Inferior parietal cortex (tissue), 1 donor: ENCODE results near the gene GAD2.

Experiments
- DNase-seq: peaks from one replicate; pipeline ENCODE4 v3.0.0-alpha.2; 2016; ENCODE audit errors: extremely low spot score

The GAD2 gene

GRCh38 chr10:26221541-26221940 lies 5.0 kb downstream of the GAD2 start:
- DNase-seq, result no peak

- no peak for DNase-seq
These were observed 6.0 kb downstream of the GAD2 start for GRCh38 chr10:26222563-26222962.

- DNase-seq, result no peak
These were observed 8.7 kb downstream of the GAD2 start for GRCh38 chr10:26225322-26225721.

- no peak for DNase-seq
These were observed 11.2 kb downstream of the GAD2 start for GRCh38 chr10:26227786-26228185.

GRCh38 chr10:26232174-26232573 lies 15.6 kb downstream of the GAD2 start:
- DNase-seq, result no peak

GRCh38 chr10:26235761-26236160 lies 19.2 kb downstream of the GAD2 start:
- no peak for DNase-seq

GRCh38 chr10:26238378-26238777 lies 21.8 kb downstream of the GAD2 start:
- no peak for DNase-seq

GRCh38 chr10:26242706-26243350 lies 26.3 kb downstream of the GAD2 start:
- no peak for DNase-seq

GRCh38 chr10:26243351-26243720 lies 26.8 kb downstream of the GAD2 start:
- DNase-seq, result no peak

- DNase-seq, result no peak
These were observed 33.1 kb downstream of the GAD2 start for GRCh38 chr10:26249681-26250080.

GRCh38 chr10:26251925-26252324 lies 35.4 kb downstream of the GAD2 start:
- DNase-seq, result no peak

- no peak for DNase-seq
These were observed 38.0 kb downstream of the GAD2 start for GRCh38 chr10:26254616-26255015.

GRCh38 chr10:26259341-26259740 lies 42.8 kb downstream of the GAD2 start:
- no peak for DNase-seq

GRCh38 chr10:26269754-26270153 lies 53.2 kb downstream of the GAD2 start:
- peak; percentile 46 for DNase-seq

GRCh38 chr10:26274391-26274790 lies 57.8 kb downstream of the GAD2 start:
- no peak for DNase-seq

- no peak for DNase-seq
These were observed 61.7 kb downstream of the GAD2 start for GRCh38 chr10:26278295-26278694.

GRCh38 chr10:26290236-26290635 lies 73.7 kb downstream of the GAD2 start:
- no peak for DNase-seq

- DNase-seq, result no peak
These were observed 75.3 kb downstream of the GAD2 start for GRCh38 chr10:26291721-26292480.

- no peak for DNase-seq
These were observed 79.8 kb downstream of the GAD2 start for GRCh38 chr10:26296360-26296759.

- DNase-seq, result no peak
These were observed 83.4 kb downstream of the GAD2 start for GRCh38 chr10:26300001-26300400.

- DNase-seq, result no peak
These were observed 86.8 kb downstream of the GAD2 start for GRCh38 chr10:26303366-26303765.

- no peak for DNase-seq
These were observed 93.8 kb downstream of the GAD2 start for GRCh38 chr10:26310361-26310760.

- DNase-seq, result no peak
These were observed 94.9 kb downstream of the GAD2 start for GRCh38 chr10:26311383-26311940.
